GM19328 (cell line): ENCODE data around the gene TMEM167B.
A peak's percentile ranks its signal among the peaks of the same experiment; 100 is the strongest.
"Not testable (repeated sequence)": the region's sequence is repeated elsewhere in the genome, so short reads cannot be mapped to it uniquely, and the experiment has no call there.

Experiments used
- ATAC-seq: cut with Tn5 transposase; IDR thresholded peaks from one replicate; pipeline ENCODE4 v1.9.1; 2021; ENCODE audit warnings: mild to moderate bottlenecking, moderate library complexity; ENCODE audit not compliant: unreplicated experiment

Gene TMEM167B

DNA sequence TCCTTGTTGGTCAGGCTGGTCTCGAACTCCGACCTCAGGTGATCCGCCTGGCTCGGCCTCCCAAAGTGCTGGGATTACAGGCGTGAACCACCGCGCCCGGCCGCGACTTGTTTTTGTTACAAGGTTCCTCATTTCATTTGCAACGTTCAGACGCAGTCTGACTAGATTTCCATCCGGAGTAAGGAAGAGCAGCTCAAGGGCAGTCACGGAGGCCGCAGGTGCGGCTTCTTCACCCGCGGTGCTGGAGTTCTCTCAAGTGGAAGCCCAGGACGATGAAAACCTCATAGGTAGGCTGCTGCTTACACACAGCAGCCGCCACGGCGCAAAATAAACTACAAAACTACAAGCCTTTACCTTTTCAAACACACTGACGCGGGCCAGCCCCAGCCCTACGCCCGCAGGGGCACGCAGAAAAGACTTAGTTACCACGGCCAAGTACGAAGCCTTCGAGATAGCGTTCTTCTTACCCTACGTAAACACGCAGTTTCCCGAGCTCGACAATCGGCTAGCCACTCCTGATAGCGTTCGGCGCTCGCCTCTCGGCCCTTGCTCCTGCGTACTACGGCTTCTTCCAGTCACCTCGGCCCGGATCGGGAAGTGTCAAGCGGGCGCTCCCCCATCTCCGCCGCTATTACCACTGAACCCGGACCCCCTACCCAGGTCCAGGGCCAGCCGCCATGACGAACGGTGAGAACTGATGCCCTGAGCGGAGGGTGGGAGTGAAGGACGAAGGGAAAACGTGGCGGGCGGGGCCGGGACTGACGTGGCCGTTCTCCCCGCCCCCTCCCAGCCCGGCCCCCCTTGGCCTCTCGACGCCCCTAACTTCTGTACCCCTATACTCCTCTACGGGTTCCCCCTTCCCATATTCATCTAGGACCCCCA, at the start of gene TMEM167B:
TSS of gene TMEM167B (plus strand) at position 569 of the 882 bp plus-strand sequence. CDS start at position 678, 109 bp downstream.
- peak; percentile 86 for ATAC-seq

DNA sequence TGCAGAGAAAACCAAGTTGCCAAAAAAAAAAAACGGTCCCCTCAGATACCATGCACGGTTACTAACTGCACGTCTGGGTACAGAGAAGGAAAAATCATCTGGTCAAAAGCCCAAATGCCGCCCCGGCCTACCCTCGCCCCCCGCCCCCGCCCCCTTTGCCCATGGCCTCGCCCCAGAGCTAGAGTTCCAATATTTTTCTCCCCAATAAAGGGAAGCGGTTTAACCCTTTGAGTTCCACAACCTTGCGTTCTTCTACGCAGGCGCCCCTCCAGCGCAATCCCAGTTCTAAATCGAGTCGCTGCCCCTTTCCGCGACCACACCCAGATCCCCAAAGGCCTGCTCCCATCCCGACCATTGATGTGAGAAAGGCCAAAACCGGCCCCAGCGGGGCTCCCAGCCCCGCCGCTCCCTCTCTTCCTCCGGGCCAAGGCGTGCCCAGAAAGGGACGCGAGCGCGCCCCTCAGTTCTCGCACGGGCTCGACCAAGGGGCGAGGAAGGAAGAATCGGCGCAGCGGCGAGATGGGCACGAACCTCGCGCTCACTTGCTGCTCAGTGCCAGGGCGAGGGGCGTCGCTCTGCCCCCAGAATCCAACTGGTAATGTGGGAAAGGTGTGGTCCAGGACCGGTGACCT, 49.5 kb upstream of the TMEM167B start:
- peak; percentile 4 for ATAC-seq

DNA sequence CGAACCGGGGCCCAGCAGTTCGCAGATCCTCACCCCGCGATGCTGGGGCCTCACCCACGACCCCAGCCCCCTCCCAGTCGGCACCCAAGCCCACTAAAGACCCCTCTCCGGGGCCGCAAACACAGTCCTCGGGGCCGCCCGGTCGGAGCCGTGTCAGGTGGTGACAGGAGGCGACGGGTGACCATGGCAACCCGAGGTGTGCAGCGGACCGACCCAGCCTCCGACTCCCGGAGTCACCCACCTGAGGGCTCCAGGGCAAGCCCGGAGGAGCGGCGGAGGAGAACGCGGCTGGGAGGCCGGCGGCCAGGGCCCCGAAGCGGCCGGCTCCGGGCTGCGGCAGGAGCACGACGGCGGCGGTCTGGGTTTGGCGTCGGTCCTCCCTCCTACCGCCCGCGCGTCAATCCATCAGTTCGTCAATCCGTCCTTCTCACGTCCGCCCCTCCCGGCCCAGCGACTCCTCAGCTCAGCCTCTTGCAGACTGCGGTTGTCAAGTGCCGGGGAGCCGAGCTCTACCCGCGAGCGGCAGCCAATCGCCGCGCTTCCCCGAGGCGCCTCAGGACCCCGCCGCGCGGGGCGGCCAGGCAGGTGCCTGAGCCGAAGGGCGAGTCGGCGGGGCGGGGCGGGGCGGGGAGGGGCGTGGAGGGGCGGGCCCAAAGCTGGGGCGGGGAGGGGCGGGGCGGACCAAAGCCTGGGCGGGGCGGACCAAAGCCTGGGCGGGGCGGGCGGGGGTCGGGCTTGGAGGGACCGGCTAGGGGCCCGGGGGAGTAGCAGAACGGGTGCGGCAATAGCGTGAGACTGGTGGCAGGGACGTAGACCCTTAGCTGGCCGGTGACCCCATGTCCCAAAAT, 48.7 kb upstream of the TMEM167B start, which contains the start of gene WDR47:
TSS of gene WDR47 (minus strand) at position 482 of the 848 bp plus-strand sequence. CDS start 18,590 bp downstream, outside the sequence.
- ATAC-seq: peak; percentile 98

DNA sequence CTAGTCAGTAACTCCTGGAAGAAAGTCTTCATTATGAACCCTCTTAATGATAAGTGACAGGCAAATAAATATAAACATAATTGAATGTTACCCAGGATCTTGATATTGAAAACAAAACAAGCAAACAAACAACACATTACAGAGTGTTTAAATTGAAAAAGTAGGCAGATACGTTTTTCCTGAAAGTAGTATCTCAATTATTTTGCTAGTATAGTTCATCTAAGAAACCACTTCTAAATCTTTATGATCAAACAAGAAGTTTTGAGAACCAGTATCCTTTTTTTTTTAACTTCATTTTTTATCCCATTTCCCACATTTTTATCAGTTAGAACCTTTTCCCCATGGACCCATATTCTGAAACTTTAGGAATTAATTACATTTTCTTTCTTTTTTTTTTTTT, 45.0 kb upstream of the TMEM167B start:
- ATAC-seq: no peak

DNA sequence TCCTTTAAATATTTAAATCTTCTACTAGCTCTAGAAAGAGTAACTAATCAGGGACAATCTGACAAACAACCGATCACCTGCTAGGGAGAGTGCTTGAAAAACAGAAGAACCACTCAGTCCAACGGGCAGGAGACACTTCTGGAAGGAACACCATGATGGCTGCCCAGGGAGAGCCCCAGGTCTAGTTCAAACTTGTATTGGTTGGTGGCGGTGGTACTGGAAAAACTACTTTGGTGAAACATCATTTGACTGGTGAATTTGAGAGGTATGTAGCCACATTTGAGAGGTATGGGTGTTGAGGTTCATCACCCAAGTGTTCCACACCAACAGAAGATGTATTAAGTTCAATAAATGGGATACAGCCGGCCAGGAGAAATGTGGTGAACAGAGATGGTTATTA, 43.9 kb upstream of the TMEM167B start:
- no peak for ATAC-seq

DNA sequence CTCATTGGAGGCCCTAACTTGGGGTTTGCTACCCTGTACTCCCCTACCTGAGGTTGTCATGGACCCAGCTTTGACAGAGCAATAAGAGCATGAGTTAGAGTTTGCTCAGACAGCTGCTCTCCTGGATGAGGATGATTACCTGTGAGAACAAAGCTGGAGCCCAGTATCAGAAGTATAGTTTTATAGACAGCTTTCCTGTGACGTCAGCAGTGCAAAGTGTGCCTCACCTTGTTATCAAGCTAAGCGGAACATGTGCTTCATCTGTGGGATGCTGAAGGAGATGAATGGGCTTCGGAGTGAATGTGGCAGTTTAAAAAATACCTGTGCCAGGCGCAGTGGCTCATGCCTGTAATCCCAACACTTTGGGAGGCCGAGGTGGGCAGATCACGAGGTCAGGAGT, 43.2 kb upstream of the TMEM167B start:
- ATAC-seq: no peak

DNA sequence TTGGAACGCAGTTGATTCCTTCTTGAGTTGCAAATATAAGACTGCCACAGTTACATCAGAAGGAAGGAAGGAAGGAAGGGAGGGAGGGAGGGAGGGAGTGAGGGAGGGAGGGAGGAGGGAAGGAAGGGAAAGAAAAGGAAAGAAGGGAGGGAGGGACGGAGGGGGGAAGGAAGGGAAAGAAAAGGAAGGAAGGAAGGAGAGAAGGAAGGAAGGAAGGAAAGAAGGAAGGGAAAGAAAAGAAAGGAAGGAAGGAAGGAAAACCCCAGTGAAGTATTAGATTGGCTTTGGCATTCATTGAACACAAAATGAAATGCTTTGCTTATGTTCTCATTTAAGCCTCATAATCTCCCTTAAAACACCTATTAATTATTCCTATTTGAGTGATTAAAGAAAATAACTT, 42.2 kb upstream of the TMEM167B start:
- no peak for ATAC-seq

DNA sequence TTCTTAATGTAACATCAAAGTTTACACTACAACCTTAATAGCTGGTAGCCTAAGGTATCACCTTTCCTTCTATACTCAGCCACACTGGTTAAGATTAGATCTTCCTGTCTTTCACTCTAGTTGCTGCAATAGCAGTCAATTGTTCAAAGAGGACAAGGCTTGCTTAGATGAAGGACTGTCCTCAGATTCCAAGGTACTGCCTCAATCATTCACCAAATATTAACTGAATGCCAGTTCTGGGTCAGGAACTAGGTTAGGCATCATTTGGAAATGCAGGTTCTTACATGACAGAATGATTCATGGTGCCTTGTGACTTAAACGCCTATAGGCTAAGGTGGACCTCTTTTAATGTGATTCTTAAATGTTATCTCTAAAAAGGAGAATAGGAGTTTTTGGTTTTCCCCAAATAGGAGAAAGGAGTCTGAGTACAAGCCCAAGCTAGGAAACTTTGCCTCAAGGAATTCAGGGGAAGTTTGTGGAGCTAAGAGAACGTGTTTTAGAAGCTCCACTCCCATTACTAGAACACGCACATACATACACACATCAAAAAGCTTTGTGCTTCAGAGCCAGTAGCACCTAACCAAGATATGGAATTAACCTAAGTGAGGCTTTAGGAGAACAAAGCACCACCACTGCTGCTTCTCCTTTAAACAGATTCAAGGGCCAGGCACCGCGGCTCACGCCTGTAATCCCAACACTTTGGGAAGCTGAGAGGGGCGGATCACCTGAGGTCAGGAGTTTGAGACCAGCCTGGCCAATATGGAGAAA, 40.2 kb upstream of the TMEM167B start:
- no peak for ATAC-seq

DNA sequence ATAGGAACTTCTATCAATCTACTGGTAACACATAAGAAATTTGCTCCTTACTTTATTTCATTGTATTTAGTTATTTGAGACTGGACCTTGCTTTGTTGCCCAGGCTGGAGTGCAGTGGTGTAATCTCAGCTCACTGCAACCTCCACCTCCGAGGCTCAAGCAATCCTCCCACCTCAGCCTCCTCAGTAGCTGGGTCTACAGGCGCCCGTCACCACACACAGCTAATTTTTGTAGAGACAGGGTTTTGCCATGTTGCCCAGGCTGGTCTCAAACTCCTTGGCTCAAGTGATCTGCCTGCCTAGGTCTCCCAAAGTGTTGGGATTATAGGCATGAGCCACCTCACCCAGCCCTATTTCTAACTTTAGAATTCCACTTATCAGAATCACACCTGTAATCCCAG, 38.4 kb upstream of the TMEM167B start:
- not testable (repeated sequence) for ATAC-seq

DNA sequence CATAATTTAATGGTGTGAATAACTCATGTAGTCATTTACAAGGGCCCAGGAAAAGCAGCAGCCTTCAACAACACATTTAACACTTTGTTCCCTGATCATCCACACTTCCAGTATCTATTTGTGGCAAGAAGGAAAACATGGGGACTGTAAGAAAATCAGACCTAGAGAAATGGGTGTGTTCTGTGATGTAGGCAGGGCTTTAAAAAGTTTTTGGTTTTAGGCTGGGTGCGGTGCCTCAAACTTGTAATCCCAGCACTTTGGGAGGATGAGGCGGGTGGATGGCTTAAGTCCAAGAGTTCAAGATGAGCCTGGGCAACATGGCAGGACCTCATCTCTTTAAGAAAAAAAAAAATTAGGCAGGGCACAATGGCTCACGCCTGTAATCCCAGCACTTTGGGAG, 34.5 kb upstream of the TMEM167B start:
- no peak for ATAC-seq

DNA sequence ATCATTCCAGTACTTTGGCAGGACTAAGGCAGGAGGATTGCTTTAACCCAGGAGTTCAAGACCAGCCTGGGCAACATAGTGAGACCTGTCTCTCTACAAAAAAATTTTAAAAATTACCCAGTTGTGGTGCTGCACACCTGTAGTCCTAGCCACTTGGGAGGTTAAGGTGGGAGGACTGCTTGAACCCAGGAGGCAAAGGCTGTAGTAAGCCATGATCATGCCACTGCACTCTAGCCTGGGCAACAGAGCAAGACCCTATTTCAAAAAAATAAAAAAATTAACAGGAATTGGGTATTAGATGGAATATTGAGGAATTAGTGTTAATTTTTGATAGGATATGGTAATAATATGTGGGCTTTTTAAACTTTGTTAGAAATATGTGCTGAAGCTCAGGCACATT, 31.5 kb upstream of the TMEM167B start:
- no peak for ATAC-seq

DNA sequence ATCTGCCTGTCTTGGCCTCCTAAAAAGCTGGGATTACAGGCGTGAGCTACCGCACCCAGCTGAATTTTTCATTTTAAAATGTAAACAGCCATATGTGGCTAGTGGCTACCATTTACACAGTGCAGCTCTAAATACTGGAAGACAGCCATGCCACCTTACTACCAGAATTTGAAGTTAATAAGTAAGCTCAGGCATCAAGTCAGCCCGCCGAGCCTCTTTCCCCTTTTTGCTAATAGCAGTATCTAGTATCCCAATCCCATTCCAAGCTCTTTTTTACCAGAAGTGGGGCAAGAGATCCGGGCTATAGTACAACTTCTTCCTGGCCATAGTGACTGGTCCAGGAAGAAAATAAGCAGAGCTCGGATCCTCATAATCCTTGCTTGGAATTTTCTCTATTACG, 29.9 kb upstream of the TMEM167B start:
- no peak for ATAC-seq

DNA sequence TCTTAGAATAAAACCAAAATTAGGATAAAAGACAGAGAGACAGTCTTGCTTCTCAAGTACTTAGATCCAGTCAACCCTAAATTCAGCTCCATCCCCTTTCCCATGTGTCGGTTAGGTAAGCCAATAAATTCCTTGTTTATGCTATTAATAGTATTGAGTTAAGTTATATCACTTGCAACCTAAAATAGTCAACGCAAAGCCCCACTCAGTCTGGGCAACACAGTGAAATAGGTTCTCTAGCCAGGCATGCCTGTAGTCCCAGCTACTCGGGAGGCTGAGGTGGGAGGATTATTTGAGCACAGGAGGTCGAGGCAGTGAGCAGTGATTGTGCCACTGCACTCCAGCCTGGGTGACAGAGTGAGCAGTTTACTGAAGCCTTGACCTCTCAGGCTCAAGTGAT, 29.4 kb upstream of the TMEM167B start:
- no peak for ATAC-seq

DNA sequence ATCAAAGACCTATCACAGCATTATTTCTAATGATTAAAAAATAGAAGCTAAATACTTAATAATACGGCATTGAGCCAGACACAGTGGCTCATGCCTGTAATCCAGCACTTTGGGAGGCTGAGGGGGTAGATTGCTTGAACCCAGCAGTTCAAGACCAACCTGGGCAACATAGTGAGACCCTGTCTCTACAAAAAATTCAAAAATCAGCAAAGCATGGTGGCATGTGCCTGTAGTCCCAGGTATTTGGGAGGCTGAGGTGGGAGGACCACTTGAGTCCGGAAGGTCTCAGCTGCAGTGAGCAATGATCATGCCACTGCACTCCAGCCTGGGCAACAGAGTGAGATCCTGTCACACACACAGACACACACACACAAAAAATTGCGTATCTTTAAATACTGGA, 25.4 kb upstream of the TMEM167B start:
- no peak for ATAC-seq

DNA sequence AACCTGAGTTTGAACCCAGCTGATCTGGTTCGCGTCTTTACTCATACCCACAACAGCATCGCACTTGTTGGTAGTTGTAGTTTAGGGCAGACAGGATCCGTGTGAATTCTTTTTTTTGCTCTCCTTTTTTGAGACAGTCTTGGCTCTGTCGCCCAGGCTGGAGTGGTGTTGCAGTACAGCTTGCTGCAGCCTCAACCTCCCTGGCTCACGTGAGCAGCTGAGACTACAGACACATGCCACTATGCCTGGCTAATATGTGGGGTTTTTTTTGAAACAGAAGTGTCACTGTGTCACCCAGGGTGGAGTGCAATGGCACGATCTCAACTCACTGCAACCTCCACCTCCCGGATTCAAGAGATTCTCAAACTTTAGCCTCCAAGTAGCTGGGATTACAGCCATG, 22.7 kb upstream of the TMEM167B start:
- no peak for ATAC-seq

DNA sequence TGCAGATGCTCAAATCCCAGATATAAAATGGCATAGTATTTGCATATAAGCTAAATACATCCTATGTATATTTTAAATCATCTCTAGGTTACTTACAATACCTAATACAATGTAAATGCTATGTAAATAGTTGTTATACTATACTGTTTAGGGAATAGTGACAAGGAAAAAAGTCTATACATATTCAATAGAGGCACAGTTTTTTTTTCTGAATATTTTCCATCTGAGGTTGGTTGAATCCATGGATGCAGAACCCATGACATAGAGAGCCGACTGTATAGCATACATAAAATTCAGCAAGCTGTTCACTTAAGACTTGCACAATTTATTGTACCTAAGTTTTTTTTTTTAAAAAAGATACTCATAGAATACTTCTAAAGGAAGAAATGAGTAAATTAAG, 21.3 kb upstream of the TMEM167B start:
- ATAC-seq: no peak

DNA sequence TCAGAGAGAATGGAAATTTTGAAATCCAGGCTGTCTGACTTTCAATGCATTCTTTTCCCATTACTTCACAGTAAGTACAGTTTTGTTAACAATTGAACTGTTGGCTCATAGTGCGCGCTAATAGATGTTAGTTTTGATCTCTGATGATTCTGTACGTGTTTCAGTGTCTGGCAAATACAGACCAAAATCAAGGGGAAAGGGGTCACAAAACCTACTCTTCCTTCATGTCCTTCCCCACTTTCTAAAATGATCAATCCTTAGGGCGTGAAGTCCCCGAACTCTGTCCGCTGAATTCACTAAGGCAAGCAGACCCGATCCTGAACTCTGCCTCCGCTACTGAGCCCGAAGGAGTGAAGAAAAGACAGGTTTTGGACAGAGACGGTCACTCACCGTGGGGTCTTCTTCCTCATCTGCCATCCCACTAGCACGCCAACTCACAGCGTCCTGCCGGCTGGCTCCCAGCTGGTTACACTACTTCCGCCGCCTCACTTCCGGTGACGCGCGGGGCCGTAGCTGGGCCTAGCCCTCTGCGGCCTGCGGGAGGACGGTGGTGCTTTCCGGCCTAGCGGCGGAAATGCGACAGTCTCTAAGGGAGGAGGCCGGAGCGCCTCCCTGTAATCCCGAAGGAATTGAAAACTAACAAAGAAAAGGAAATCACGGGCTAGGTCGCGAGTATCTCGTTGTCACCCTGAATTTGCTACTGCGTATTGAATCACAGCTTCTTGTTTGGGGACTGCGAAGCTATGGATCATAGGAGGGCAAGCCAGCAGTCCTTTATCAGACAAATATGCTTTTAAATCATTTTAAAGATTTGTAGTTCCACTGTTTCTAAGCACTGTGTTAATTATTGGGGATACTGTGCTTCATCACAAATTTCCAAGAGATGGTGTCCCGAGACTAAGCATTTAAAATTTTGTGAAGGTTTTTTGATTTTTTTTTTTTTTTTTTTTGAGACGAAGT, 14.8 kb upstream of the TMEM167B start, which contains the start of gene TAF13:
TSS of gene TAF13 (minus strand) at position 473 of the 960 bp plus-strand sequence. CDS start at position 417, 56 bp downstream.
- peak; percentile 99 for ATAC-seq

DNA sequence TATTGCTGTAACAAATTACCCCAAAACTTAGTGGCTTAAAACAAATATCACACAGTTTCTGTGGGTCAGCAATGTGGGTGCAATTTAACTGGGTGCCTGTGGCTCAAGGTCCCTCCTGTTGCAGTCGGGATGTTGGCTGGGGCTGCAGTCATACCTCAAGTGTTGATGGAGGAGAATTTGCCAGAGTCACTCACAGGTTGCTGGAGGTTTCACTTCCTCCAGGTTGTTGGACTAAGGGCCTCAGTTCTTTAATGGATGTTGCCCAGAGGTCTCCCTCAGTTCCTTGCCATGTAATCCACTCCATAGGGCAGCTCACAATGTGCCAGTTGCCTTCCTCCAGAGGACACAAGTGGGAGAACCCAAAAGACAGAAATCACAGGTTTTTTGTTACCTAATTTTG, 12.2 kb upstream of the TMEM167B start:
- ATAC-seq: no peak

DNA sequence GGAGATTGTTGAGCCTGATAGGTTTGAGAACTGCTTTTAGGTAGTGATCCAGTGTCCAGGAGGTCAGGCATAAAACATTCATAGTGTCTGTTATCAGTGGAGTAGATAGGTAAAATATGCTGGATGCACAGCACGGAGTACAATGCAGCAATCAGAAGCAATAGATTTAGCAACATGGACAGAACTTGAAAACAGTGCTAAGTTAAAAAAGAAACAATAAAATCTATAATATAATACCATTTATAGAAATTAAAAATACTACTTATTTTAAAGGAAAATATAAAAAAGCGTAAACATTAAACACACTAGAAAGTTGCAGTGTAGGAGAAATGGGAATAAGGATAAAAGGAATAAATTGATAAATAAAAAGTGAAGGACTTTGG, 11.3 kb upstream of the TMEM167B start:
- no peak for ATAC-seq
